Kidney (tissue), 14 donors: ENCODE results near the gene PTPRU. TPM values are rescaled to one million over a fixed set of nuclear protein-coding genes. Genes with fewer than 3 reads are reported as not detected.

Experiments
- DNase-seq, 5 donors: peaks; one replicate each; pipeline ENCODE4 v3.0.0-alpha.2; 2013 to 2020
- FAIRE-seq: peaks from 2 replicates; lab custom pipeline; 2012; peaks lifted over from hg19 to GRCh38; lab: Jason Lieb, UNC
- H3K27ac ChIP-seq, 2 donors: one replicate each; pipeline ENCODE4 v1.7.0; 2013; ENCODE audit warnings: low read depth in 2 of 2, low read length in 2 of 2, inconsistent platforms in 1 of 2
- H3K27me3 ChIP-seq: one replicate; pipeline ENCODE4 v1.7.1; 2013; ENCODE audit warnings: low read length, inconsistent platforms; ENCODE audit not compliant: control insufficient read depth, insufficient read depth
- H3K36me3 ChIP-seq, 3 donors: one replicate each; pipeline versions ENCODE4 v1.7.0 to v1.7.1; 2013; ENCODE audit warnings: low read length in 3 of 3, control low read depth in 1 of 3, inconsistent platforms in 1 of 3; ENCODE audit not compliant: insufficient read depth in 3 of 3, control insufficient read depth in 2 of 3
- H3K4me1 ChIP-seq, 3 donors: one replicate each; pipeline versions ENCODE4 v1.7.0 to v1.7.1; 2013; ENCODE audit warnings: low read length in 3 of 3, inconsistent platforms in 1 of 3, low read depth in 1 of 3; ENCODE audit not compliant: control insufficient read depth in 2 of 3, insufficient read depth in 2 of 3
- H3K4me3 ChIP-seq, 3 donors: one replicate each; pipeline versions ENCODE4 v1.7.0 to v1.8.1; 2013; ENCODE audit warnings: low read length in 3 of 3, control low read depth in 1 of 3, inconsistent platforms in 1 of 3
- H3K9ac ChIP-seq, 3 donors: one replicate each; pipeline versions ENCODE4 v1.7.0 to v1.7.1; 2013; ENCODE audit warnings: low read length in 3 of 3, control low read depth in 1 of 3, inconsistent platforms in 1 of 3
- H3K9me3 ChIP-seq, 3 donors: one replicate each; pipeline versions ENCODE4 v1.7.0 to v1.7.1; 2013; ENCODE audit warnings: low read length in 3 of 3, control low read depth in 1 of 3, inconsistent platforms in 1 of 3; ENCODE audit not compliant: control insufficient read depth in 2 of 3, insufficient read depth in 1 of 3
- intact Hi-C: fragments of 100-400 bp; cut with DNase I; formaldehyde crosslinking; loops from one replicate; pipeline ENCODE4 v1.11.1; 2022
- polyA plus RNA-seq: library from polyadenylated mRNA; stranded (reverse); fragments of 350-450 nt; fragmentation: Illumina TruSeq; extraction: RNeasy Lipid Tissue Mini Kit (QIAGEN cat#74804); gene quantifications from one replicate; pipeline ENCODE4 v1.2.3, GENCODE V29; 2014; ENCODE audit warnings: low read depth, low replicate concordance; ENCODE audit not compliant: insufficient read depth
- total RNA-seq: library from RNA; stranded (reverse); fragmentation: NEBNext Ultra II Directional; extraction: Animal tissue kit (Norgen Biotek cat#: 25700); gene quantifications from one replicate; pipeline ENCODE4 v1.2.1, GENCODE V29; 2021
- TF ChIP-seq, protein P1 (sequence below): IDR thresholded peaks from 3 replicates; pipeline ENCODE4 v1.5.1; 2012; ENCODE audit warnings: mild to moderate bottlenecking, moderate library complexity, borderline replicate concordance; ENCODE audit not compliant: insufficient read depth; ENCODE audit errors: extremely low read depth
- donor health status: control.
- donor health status: control.
- donor health status: control.
- donor health status: control.
- donor health status: control.
- donor health status: DM: yes; HTN: yes; CAD: no.
- donor health status: Normal renal cell carcinoma (clear cell type).

PTPRU gene
- total and polyA plus RNA-seq, 2 donors from 2014 or later, result 3.7 to 53.6 TPM

GRCh38 chr1:29320156-29320940 is 84.0 kb downstream of the PTPRU start:
- Histone ChIP-seq H3K4me1 (no peaks in the 10 kb centered on the region), H3K27ac (no peak overlapping the region), H3K9me3 (no peaks in the 10 kb centered on the region), H3K36me3 (no peaks in the 10 kb centered on the region), H3K9ac (no peak overlapping the region), H3K27me3 (no peaks in the 10 kb centered on the region), H3K4me3 (no peak overlapping the region)
- FAIRE-seq, result no peak
- intact Hi-C loops, result no loop called here
- TF ChIP-seq, protein P1, sequence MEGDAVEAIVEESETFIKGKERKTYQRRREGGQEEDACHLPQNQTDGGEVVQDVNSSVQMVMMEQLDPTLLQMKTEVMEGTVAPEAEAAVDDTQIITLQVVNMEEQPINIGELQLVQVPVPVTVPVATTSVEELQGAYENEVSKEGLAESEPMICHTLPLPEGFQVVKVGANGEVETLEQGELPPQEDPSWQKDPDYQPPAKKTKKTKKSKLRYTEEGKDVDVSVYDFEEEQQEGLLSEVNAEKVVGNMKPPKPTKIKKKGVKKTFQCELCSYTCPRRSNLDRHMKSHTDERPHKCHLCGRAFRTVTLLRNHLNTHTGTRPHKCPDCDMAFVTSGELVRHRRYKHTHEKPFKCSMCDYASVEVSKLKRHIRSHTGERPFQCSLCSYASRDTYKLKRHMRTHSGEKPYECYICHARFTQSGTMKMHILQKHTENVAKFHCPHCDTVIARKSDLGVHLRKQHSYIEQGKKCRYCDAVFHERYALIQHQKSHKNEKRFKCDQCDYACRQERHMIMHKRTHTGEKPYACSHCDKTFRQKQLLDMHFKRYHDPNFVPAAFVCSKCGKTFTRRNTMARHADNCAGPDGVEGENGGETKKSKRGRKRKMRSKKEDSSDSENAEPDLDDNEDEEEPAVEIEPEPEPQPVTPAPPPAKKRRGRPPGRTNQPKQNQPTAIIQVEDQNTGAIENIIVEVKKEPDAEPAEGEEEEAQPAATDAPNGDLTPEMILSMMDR, result no peak
- DNase-seq, result no peak

- DNase-seq, result no peak
- Histone ChIP-seq H3K27me3 (no peaks in the 10 kb centered on the region), H3K27ac (no peak overlapping the region), H3K9ac (no peak overlapping the region), H3K4me3 (no peak overlapping the region), H3K4me1 (no peaks in the 10 kb centered on the region), H3K36me3 (no peaks in the 10 kb centered on the region), H3K9me3 (no peaks in the 10 kb centered on the region)
- intact Hi-C loops, result no loop called here
- TF ChIP-seq, protein P1, result no peak
- FAIRE-seq, result no peak
Observed at GRCh38 chr1:29321176-29321575, 84.9 kb downstream of the PTPRU start.

DNA sequence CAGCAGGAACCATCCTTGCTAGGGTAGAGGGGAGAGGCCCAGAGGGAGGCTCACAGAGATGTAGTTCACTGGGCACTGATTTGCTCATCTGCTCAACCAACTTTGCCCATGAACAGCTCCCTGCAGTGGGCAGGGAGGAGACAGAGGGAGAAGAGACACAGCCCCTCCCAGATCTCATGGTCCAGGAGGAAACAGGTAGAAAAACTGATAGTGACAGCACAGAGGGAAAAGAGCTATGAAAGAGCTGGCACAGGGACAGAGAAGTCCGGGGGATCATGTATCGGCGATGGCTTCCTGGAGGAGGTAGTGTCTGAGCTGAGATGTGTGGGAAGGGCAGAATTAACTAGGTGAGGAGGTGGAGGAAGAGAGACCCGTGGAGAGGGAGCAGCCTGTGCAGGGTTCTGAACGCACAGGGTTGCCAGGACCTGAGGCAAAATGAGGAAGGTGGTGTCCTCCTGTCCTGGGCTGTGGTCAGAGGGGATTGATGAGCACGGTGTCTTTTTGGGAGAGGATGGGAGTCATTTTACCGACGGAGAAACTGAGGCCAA is 85.9 kb downstream of the PTPRU start:
- Histone ChIP-seq H3K9ac (no peak overlapping the region), H3K9me3 (no peaks in the 10 kb centered on the region), H3K4me1 (no peaks in the 10 kb centered on the region), H3K4me3 (no peak overlapping the region), H3K36me3 (no peaks in the 10 kb centered on the region), H3K27me3 (no peaks in the 10 kb centered on the region), H3K27ac (no peak overlapping the region)
- TF ChIP-seq, protein P1, result no peak
- DNase-seq, result no peak
- no peak for FAIRE-seq
- intact Hi-C loops, result no loop called here
